CD4-positive, alpha-beta T cell treated with Interferon gamma for 1 hour (primary cell): ENCODE data around the gene LYZL1.
"Not testable (repeated sequence)": the region's sequence is repeated elsewhere in the genome, so short reads cannot be mapped to it uniquely, and the experiment has no call there.

Experiments used
- DNase-seq: peaks from one replicate; pipeline ENCODE4 v3.0.0-alpha.2; 2020

Gene LYZL1

DNA sequence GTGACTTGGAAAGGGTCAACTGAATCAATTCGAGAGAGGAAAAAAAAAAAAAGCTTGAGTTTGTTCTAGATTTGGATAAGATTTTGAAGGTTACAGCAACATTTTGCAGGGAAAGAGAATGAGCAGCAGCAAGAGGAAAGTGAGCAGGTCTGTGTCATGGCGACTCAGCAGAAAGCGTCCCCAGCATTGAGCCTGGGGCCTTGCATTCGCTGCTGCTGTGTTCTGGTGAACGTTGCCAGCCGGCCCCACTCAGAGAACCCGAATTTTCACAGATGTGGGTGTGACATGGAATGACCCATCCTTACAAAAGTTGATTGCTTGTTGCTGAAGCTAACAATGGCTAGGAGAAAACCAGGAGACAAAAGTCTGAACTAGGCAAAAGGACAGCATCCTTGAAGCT lies 21.6 kb downstream of the LYZL1 start:
- not testable (repeated sequence) for DNase-seq

DNA sequence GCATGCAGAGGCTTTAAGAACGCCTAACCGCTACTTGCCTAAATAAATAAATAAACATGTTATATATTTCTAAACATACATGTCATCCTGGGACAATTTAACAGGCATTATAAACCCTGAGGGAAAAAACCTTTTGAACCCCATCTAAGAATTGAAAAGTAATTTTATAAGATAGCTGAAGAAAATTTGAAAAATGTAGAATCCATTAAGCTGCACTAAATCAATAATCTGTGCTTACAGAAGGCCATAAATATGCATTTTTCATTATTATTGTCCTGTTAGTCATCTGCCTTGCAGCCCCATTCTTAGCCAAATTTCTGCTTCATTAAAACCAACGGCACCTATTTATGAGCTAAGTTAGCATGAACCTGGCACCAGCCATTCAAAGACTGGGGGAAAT lies 24.2 kb downstream of the LYZL1 start:
- DNase-seq, result no peak

DNA sequence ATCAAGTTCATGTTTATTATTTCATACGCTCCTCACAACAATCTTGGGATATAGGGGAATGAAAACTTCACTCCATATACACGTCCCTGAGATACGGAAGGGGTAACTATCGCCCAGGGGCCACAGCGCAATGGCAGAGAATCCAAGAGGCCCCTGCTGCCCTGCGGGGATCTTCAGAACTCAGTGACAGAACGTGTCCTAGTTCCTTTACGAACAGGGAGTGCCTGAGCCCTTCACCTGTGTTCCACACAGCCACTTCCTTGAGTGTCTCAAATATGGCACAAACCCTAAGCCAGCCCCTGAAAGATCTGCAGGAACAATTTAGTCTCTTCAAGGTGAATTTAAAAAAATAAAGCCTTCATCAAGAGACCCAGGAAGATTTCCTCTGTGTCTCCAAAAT lies 25.9 kb downstream of the LYZL1 start:
- DNase-seq, result no peak

DNA sequence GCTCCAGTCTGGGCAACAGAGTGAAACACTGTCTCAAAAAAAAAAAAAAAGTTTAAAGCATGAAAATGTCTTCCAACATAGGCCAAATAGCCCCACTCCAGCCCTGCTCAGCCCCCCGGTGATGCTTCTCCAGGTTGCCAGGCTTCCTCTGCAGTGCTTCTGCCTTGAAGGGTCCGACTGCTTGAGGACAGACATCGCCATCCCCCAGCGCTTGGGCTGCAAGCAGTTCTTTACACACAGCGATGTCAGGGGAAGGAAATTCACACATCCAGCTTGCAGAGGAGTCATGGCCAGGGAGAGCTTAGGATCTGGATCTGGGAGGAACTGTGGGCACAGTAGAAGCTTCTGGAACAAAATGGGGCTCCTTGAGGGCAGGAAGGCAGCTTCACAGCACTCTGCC lies 26.9 kb downstream of the LYZL1 start:
- DNase-seq, result no peak

DNA sequence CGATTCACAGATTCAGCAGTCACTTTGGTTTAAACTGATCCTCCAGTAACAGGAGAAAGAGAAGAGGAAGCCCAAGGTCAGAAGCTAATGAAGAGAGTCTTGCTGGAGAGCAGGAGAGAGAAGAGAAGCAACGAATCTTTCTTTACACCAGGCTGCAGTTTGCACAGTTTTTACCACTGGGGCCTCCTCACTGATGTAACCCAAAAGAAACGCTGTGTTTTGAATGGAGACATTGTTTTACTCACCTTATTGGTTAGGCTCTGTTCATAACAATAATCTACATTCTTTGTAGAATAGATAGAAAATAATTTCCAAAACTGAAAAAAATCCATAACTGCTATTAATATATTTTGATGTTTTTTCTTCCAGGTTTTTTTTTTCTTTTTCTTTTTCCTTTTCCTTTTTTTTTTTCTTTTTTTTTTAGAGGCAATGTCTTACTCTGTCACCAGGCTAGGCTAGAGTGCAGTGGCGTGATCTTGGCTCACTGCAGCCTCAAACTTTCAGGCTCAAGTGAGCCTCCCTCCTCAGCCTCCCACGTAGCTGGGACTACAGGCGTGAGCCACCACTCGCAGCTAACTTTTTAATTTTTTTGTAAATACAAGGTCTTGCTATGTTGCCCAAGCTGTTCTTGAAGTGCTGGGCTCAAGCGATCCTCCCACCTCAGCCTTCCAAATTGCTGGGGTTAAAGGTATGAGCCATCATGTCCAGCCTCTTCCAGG lies 27.6 kb downstream of the LYZL1 start:
- DNase-seq, result no peak

DNA sequence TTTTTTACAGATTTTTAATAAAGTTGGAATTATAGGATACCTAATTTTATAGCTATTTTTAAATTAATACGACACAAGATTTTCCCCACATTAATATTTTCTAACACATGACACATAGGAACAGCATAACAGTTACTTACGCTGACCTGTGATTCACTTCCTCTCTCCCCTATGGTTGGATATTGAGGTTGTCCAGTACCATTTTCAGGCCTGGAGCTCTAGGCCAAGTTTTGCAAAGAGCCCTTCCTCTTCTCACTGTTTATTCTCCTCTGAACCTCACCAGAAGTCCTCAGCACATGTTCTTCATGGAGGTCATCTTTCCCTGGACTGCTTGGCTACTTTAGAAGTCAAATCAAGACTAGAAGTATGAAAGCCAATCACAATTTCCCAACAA lies 28.2 kb downstream of the LYZL1 start:
- DNase-seq, result no peak

DNA sequence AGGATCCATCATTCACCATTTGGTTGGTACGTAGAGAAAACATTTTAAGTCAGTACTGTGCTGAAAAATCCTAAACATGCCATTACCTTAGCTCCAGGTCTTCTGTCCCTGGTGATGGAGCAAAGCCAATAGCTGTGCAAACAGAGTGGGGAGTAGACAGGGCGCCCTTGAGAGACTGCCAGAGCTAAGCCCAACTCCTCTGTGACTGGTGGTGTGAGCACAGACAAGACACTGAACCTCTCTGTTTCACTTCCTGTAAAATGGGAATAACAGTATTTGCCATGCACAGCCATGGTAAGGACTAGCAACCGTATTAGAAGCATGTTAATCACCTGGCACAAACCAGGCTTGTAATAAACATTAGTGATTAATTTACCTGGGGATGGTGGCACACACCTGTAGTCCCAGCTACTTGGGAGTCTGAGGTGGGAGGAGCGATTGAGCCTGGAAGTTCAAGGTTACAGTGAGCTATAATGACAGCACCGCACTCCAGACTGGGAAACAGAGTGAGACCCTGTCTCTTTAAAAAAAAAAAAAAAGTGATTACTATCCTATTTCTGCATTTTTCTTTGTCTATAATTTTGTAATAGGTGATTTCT lies 28.7 kb downstream of the LYZL1 start:
- DNase-seq, result no peak

DNA sequence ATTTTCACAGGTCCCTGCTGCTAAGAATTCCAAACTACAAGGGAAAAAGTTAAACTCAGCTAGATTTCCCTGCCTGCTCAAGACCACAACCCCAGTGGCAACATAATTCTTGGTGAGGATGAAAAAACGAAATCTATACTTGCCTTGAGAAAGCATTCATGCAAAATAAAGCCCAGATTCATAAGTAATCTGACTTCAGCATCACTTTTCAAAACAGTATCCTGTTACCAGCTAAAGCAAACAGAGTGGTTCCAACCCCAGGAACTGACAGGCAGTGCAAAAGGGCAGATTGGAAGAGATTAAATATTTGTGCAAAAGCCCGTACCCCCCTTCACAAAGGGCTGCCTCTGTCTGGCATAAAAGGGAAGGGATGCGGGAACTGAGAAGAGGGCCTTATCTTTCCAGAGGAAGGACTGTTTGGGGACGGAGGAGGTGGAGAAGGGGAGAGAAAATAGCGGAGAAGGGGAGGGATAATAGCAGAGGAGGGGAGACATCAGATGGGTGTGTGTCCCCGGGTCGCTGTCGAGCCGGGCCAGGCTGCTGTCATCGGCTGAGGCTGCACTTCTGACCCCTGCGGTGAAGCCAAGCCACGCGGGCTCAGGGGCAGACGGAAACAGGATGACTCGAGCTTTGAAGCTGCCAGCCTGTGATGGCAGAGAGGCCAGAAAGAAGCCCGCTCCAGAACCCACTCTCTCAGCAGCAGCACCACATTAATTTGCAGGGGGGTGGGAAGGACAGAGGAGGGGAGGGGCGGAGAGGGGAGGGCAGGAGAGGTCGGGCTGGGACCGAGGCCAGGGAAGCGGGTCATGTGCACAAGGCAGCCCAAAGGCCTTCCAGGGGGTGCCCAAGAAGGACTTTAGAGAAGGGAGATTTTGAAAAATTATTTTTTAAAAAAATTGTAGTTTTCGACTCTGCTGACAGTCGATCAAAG lies 29.5 kb downstream of the LYZL1 start:
- not testable (repeated sequence) for DNase-seq

DNA sequence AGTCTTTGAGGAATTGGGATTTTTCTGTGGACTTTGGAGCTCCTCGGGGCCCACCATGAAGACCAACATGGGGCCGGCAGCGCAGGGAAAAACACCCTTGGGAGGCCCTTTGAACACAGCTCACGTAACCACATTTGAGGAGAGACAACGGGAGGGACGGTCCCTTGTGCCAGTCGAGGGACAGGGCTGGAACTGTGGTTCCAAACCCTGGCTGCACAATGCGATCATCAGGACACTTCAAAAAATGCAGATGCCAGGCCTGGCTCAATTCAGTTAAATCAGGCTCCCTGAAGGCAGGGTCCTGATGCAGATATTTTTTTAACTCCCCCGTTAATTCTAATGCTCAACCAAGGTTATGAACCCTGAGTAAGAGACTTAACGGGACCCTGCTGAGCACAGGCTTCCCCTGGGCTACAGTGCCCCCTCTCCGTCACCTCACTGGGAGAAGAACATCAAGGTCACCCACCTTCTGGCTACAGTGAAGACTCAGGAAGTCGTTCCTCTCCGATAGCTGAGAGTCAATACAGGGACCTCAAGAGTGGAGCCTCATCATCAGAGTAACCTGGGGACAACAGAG lies 30.4 kb downstream of the LYZL1 start:
- no peak for DNase-seq

DNA sequence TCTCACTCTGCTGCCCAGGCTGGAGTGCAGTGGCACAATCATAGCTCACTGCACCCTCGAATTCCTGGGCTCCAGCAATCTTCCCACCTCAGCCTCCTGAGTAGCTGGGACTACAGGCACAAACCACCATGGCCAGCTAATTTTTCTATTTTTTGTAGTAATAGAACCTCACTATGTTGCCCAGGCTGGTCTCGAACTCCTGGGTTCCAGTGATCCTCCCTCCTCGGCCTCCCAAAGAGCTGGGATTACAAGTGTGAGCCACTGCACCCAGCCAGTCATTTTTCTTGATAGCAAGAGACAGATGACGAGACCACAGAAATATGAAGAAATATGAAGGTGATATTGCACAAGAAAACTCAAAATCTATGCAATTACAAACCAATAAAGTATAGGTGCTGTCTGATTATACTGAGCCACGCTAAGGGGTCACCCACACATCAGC lies 31.8 kb downstream of the LYZL1 start:
- not testable (repeated sequence) for DNase-seq

DNA sequence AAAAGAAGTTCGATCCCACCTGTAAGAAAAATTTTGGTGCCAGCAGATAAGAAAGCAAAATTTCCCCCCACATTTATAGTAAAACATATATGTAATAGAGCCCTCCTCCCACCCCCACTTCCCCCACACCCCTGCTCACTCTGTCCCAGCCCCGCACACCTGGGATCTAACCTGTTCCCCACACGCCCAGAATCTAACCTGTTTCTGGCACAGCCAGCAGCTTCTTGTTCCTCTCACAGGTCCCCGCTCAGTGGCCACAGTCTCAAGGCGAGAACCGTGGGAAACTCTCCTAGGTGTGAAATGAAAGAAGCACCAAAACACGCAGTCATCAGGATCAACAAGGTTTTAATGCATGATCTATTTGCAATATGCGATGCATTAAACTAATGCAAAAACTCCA lies 32.8 kb downstream of the LYZL1 start:
- no peak for DNase-seq

DNA sequence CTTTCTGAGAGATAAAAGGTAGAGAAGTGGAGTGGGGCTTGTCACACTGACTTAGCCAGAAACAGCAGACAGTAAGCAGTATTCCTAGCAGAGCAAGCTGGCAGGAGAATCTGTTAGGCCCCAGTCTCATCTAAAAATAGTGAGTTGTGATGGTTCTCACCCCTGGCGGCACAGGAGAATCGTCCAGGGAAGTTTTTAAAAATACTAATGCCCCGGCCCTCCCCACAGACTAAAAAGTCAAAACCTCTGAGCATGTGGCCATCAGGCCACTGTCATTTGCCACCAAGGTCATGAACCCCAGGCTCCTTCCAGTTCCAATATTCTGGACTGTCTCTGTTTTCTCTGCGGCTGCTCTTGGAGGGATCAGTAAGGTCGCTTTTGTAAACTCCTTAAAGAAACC lies 34.0 kb downstream of the LYZL1 start:
- DNase-seq, result no peak

DNA sequence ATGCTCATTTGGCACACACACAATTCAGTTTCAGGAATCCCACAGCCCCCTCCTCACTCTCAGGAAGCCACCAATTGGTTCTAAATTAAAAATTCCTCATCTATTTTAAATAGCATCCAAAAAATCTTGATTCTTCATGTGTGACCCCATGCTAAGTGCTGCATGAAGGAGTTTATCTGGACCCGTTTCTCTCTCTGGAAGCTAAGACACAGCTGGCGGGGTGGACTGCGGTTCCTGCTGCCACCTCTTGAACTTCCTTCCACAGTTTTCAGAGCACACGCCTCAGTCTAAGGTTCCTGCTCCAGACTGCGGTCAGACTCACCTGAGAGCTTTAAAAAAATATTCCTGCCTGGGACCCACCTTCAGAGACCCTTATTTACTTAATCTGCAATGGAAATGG lies 34.5 kb downstream of the LYZL1 start:
- DNase-seq, result no peak

DNA sequence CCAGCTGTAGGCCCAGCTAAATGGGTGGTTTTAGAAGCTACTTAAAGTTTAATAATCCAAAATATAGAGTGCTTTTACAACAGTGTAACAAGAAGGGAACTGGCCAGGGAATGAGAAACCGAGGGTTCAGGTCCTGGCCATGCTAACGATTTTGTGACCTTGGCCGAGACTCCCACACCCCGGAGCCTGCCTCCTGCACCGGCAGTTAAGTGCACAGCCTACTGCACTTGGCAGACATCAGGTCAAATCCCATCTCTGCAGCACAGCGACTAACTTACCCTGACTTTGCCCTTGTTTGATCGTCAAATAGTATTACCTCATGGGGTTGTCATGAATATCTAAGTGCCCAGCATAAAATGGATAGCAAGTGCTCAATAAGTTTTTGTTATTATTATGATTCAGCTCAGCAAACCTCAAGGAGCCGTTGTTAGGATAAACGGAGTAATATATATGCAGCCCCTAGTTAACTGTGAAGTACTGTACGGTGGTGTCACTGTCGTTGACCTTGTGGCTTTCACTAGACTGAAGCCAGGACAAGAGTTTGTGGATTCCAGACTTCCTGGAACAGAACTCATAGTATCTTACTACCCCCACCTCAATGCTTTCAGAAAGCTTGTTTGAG lies 35.5 kb downstream of the LYZL1 start:
- DNase-seq, result no peak

DNA sequence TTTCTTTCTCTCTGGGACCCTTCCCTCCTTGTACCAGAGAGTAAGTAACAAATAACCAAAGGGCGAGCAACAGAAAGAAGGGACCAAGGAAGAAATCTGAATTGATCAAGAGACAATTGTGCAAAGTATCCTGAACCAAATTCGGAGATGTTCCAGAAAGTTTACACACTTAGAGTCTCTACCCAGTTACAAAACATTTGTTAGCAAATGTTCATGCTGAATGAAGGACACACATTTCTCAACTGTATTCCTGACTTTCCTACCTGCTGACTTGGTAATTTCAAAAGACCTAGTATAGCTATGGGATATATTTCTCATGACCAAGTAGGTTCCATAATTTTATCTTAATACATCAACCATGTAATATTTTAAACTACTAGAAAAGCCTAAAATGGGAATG lies 37.4 kb downstream of the LYZL1 start:
- DNase-seq, result no peak

DNA sequence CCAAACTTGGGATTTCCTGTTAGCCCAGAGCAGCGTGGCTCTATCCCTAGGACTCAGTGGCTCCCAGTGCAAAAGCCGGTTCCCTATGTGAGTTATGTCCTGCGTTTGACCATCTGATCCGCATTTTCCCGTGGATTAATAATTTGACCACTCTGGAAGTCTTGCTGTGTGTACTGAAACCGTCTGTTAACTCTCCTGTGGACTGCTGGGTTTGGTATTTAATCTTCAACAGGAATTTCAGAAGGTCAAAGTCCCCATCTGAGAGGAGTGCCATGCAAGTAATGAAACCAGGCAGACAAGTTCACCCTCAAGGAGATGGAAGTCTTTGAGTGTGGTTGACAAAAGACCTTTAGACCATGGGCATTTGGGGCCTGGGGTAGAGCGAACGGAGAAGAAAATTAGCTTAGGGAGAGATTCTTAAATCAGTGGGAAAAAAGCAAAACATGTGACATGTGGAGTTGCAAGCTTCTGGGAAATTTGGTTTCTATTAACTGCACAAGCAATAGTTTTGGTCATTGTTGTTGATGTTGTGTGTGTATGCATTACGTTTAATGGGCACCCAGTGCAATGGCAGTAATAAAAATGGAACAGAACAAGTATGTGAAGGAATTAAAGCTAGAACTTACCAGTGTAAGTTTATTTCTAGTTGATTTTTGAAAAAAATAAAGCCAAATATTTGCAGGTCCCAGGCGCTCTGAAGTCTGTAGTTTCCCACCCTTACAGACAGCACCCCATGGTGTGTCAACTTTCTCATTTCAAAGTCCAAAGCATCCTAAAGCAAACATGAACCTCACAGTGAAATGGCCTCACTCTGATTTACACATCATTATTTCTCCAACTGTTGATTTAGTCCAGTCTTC lies 38.2 kb downstream of the LYZL1 start:
- DNase-seq, result no peak

DNA sequence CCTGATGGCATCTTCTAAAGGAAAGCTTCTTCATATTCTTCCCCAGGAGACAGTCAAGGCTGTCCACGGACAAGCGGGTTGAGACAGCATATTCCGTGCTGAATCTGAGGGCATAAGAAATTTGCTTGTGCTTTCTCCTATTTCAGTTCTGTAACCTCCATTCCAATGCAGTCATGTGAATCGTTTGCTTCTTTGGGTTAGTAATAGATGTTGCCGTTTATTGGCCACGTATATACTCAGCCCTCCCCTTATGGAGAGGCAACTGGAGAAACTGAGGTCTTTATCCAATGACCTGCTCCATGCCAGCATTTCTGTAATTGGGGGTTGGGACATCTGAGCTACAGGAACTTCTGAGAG lies 38.9 kb downstream of the LYZL1 start:
- no peak for DNase-seq

DNA sequence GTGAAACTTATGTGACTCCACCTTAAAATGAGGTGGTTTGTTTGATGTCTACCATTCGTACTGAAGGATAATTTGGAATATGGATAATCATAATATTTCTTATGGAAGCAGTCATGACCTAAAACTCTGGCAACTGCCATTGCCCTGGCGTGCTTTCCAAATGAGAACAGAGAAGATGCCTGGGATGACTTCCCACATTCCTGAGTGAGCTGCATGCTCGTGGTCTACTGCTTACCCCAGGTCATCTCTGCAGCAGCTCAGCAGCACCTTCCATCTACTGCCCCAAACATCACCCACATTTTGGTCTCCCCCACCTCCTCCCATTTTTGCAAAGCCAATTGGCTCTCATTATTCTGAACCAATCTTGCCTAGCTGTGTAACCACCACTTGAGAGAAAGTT lies 40.1 kb downstream of the LYZL1 start:
- DNase-seq, result no peak

DNA sequence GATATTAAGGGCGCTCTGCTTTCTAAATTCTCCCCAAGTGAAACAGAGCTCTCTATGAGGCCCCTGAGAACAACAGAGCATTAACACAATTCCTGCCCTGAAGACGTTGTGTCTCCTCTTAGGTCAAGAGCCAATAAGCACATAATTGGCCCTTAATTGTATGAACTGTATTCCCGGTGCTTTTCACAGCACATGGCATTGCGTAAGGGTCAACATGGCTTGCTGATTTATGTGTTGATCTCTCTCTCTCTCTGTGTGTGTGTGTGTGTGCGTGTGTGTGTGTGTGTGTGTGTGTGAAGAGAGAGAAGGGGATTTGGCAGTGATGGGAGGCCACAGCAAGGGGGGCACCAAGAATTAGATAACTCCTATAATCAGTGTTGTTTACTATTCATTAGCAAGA lies 40.5 kb downstream of the LYZL1 start:
- DNase-seq, result no peak

DNA sequence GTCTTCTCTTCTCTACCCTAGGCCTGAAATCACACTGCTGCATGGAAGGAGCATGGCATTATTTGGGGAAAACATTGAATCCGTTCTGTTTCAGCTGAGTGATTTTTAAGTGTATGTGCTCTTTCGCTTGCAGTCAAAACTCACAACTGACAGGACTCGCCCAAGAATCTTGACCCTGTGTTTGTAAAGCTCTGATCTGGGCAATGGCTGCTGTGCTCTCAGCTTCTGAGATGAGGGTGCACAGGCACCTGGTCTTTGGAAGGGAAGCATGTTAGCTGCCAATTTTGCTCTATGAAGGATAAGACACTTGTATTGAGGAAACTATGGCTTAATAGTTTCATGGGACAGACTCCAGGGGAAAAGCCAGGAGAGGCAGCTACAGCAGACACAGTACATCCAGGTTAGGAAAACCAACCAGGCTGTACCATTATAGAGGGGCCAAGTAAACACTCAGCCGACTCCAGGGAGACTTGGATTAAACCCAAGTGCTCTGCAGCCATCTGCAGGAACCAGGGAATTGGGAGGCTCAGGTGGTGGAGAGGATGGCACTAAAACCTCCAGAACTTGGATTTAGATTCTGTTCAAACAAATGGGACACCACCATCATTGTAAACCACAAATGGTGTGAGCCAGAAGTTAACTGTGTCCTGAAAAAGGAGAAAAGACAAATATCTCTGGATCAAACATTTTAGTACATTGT lies 43.3 kb downstream of the LYZL1 start:
- DNase-seq, result no peak

DNA sequence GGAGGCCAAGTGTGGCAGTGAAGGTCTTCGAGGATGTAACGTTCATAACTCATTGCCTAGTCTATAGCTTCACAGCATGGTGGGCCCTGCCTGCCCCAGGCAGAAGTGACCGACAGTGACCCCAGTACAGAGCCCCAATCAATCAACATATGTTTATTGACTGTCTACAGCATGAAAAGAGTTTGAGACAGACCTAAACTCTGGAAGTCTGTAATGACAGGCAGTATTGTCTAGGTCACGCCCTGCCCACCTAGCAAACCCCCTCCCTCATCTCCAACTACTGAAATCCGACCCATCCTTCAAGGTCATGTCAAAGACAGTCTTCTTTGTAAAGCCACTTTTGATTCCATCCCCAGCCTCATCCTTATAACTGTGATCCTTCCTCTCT lies 43.9 kb downstream of the LYZL1 start:
- DNase-seq, result no peak

DNA sequence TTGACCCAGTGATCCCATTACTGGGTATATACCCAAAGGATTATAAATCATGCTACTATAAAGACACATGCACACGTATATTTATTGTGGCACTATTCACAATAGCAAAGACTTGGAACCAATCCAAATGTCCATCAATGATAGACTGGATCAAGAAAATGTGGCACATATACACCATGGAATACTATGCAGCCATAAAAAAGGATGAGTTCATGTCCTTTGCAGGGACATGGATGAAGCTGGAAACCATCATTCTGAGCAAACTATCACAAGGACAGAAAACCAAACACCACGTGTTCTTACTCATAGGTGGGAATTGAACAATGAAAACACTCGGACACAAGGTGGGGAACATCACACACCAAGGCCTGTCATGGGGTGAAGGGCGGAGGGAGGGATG lies 48.7 kb downstream of the LYZL1 start:
- not testable (repeated sequence) for DNase-seq
